Natural killer cell treated with Interleukin-12 subunit alpha and Interleukin-12 subunit beta and Interleukin-15 and Interleukin-18, amount 100 ng/mL, for 72 hours (primary cell): ENCODE results near the gene MYLK2. TPM values are rescaled to one million over a fixed set of nuclear protein-coding genes. Genes with fewer than 3 reads are reported as not detected.

Source experiments
- ATAC-seq, 2 donors: fragments of 150-1000 bp; cut with Tn5 transposase in 1 of 2; sonication (Bioruptor Pico), chemical (Tn5 transposase) in 1 of 2; 2 replicates each; pipeline ENCODE4 v1.10.0; 2021
- DNase-seq: peaks from one replicate; pipeline ENCODE4 v3.0.0; 2022; ENCODE audit warnings: low spot score
- H3K27ac Mint-ChIP-seq, 2 donors: 1 replicate in 1 of 2; 2 replicates in 1 of 2; pipeline ENCODE4 v1.8.0; 2022; ENCODE audit warnings: mixed read lengths in 2 of 2, mild to moderate bottlenecking in 1 of 2, moderate library complexity in 1 of 2
- H3K27me3 Mint-ChIP-seq, 2 donors: 1 replicate in 1 of 2; 2 replicates in 1 of 2; pipeline ENCODE4 v1.8.0; 2022; ENCODE audit warnings: mixed read lengths in 2 of 2
- H3K36me3 Mint-ChIP-seq: one replicate; pipeline ENCODE4 v1.8.0; 2022; ENCODE audit warnings: mixed read lengths
- H3K4me1 Mint-ChIP-seq, 2 donors: 1 replicate in 1 of 2; 2 replicates in 1 of 2; pipeline ENCODE4 v1.8.0; 2022; ENCODE audit warnings: low read depth in 2 of 2, mixed read lengths in 2 of 2, mild to moderate bottlenecking in 1 of 2
- H3K4me3 Mint-ChIP-seq: one replicate; pipeline ENCODE4 v1.8.0; 2022; ENCODE audit warnings: mixed read lengths
- H3K9me3 Mint-ChIP-seq: 2 replicates; pipeline ENCODE4 v1.8.0; 2022; ENCODE audit warnings: mixed read lengths
- total RNA-seq, 2 donors: library from RNA; stranded (reverse); gene quantifications; one replicate each; pipeline ENCODE4 v1.2.3, GENCODE V29; 2022

The MYLK2 gene
- total RNA-seq, 2 donors from 2014 or later = 0.98 to 1.8 TPM

GRCh38 chr20:31833931-31834521, 14.9 kb downstream of the MYLK2 start:
- no peak for ATAC-seq
- Mint-ChIP-seq H3K36me3 (no peaks in the 10 kb centered on the region), H3K27ac (no peak overlapping the region), H3K9me3 (no peaks in the 10 kb centered on the region), H3K27me3 (no peaks in the 10 kb centered on the region), H3K4me1 (peaks cover 15 to 18% of the 10 kb centered on the region in 2 donors), H3K4me3 (no peak overlapping the region)
- no peak for DNase-seq

DNA sequence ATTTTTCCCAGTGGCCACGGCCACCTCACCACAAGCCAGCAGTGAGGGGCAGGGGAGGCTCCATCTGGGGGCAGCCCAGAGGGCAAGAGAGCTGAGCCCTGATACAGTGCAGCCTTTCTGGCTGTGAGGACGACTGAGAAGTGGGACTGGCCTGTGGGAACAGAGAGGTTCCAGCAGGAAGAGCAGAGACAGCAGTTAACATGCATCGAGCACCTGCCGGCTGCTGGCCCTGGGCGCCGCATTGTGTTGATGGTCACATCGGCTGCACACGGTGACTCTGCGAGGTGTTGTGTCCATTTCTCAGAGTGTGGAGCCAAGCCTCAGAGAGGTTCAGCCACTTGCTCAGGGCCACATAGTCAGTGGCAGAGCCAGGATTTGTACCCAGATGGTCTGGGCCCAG, 16.4 kb downstream of the MYLK2 start:
- no peaks in the 10 kb centered on the region for H3K9me3 Mint-ChIP-seq
- DNase-seq (no peak), ATAC-seq (peak in 1 of 2 donors; percentile 12)
- H3K36me3 Mint-ChIP-seq = no peaks in the 10 kb centered on the region
- peaks cover 15 to 18% of the 10 kb centered on the region in 2 donors for H3K4me1 Mint-ChIP-seq
- peak overlapping the region; percentile 61 for H3K4me3 Mint-ChIP-seq
- H3K27me3 Mint-ChIP-seq = no peaks in the 10 kb centered on the region
- H3K27ac Mint-ChIP-seq = no peak overlapping the region

DNA sequence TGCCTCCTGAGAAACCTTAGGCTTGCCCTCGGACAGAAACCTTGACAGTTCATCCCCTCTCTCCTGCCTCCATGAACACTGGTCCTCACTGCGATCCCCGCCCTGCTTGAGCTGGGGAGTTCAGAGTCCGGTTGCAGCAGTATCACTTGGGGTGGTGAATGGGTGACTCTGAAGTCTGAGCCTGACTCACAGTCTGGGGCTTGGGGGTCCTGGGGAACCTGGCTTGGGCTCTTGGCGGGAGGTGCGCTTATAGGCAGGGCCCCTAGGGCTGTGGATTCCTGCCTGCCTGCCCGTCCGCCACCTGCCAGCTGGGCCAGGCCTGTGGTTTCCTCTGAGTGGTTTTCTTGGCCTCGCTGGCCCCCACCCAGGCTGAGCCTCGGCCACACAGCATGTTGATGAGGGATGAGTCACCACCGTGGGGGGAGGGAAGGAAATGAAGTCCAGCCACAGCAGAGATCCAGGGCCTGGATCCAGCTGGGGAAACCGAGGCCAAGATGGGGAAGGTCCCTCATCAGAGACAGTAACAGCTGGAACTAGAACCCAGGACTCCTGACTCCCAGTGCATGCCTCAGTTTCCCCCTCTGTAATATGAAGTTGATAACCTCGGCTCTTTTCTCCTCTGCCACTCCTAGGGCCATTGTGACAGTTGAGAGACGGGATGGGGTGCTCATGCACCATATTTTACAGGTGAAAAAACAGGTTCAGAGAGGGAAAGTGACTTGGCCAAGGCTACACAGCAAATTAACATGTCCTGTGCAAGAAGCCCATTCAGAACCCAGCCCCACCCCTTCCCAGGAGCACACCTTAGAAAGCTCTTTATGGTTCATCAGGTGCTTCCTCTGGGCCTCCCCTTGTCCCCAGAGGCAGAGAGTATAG, 17.1 kb downstream of the MYLK2 start:
- Mint-ChIP-seq H3K4me1 (peaks cover 15 to 18% of the 10 kb centered on the region in 2 donors), H3K27me3 (no peaks in the 10 kb centered on the region), H3K4me3 (peak overlapping the region; percentile 61), H3K9me3 (no peaks in the 10 kb centered on the region), H3K27ac (peak overlapping the region in 1 of 2 donors; percentile 33), H3K36me3 (no peaks in the 10 kb centered on the region)
- peak; percentile 86 for DNase-seq
- peak; percentile 91 to 92 for ATAC-seq

DNA sequence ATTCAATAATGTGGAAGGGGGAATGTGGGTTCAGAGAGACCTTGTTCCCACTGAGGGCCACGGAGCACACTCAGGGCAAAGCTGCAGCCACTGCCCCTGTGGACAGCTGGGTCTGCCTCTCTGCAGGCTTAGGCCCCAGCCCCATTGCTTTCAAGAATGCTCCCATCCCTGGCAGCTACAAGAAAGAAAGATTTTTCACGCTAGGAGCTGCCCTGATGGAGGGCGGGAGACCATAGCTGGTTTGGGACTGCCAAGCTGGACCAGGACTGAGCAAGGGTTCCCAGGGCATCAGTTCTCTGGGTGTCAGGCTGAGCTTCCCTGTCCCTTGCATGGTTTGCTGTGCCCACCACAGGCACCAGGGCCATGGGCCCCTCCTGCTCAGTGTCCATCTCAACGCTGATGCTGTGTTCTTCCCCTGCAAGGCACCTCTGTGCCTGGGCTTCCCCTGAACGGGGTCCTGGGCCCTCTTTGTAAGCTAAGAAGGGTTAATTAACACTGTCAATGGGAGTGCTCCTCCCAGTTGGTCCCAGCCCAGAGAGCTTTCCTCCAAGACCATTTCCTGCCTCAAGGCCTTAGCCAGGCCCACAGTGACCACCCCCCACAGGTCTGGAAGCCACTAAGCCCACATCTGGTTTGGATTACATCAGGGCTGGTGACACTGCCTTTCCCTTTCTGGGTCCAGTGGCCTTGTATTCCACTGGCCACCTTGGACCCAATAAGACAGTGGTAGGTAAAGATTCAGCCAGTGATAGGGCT, 17.9 kb downstream of the MYLK2 start:
- ATAC-seq = no peak

DNA sequence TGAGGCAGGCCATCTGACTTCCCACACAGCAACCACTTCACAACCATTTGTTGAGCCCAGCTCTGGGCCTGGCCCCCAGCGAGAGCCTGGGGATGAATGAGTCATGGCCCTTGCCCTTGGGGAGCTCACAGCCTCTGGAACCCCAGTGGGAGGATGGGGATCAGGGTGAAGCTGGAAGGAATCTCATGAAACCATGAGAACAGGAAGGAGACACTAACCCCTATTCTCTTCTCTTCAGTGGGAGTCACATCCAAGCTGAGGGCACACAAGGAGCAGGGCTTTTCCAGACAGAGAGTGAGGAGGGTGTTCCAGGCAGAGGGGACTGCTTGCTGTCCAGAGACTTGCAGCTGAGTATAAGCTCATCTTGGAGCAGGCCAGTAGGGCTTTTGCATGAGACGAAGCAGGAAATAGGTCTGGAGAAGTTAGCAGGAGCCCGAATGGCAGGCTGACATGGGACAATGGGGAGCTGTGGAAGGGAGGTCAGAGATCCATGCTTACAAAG, 18.8 kb downstream of the MYLK2 start:
- Mint-ChIP-seq H3K27me3 (no peaks in the 10 kb centered on the region), H3K4me1 (peaks cover 15 to 18% of the 10 kb centered on the region in 2 donors), H3K4me3 (no peak overlapping the region), H3K36me3 (no peaks in the 10 kb centered on the region), H3K9me3 (no peaks in the 10 kb centered on the region), H3K27ac (no peak overlapping the region)
- no peak for ATAC-seq
- DNase-seq = no peak

More for the DNA sequence above, 17.9 kb downstream of the MYLK2 start:
- no peaks in the 10 kb centered on the region for H3K36me3 Mint-ChIP-seq
- H3K4me1 Mint-ChIP-seq = peaks cover 15 to 18% of the 10 kb centered on the region in 2 donors
- no peaks in the 10 kb centered on the region for H3K9me3 Mint-ChIP-seq
- no peak overlapping the region for H3K27ac Mint-ChIP-seq
- no peaks in the 10 kb centered on the region for H3K27me3 Mint-ChIP-seq
- no peak for DNase-seq
- no peak overlapping the region for H3K4me3 Mint-ChIP-seq

- Mint-ChIP-seq H3K4me3 (no peak overlapping the region), H3K9me3 (no peaks in the 10 kb centered on the region), H3K27ac (no peak overlapping the region), H3K36me3 (no peaks in the 10 kb centered on the region), H3K4me1 (peaks cover 14 to 15% of the 10 kb centered on the region in 2 donors), H3K27me3 (no peaks in the 10 kb centered on the region)
- DNase-seq = no peak
- ATAC-seq = no peak
These were observed 19.6 kb downstream of the MYLK2 start for GRCh38 chr20:31838646-31839292.

DNA sequence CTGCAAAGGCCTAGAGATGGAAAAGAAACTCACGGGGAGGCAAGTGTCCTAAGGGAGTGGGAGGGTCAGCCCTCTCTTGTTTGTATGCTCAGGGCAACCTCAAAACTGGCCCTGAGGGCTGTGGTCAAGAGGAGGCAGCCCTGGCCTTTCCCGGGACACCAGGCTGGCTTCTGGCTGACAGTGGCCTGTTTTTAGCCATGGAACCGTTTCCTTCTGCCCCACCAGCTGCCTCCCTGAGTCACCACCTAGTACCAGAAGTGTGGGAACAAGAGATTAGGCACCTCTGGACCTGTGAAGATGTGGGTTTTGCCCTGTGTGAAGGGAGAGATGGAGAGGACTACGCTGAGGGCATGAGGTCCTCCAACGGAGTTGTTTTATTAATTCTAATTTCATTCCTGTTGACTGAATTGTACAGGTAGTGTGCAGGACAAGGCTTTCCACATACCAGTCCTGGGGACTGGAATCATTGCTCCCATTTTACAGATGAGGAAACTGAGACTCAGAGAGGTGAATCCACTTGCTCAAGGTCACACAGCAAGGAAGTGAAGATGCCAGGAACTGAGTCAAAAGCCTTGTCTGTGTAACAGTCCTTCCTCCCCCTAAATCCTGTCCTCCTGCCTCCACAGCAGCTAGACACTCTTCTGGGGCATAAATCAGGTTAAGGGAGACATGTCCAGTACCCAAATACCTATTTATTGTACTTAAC, 20.8 kb downstream of the MYLK2 start:
- Mint-ChIP-seq H3K4me3 (no peak overlapping the region), H3K9me3 (no peaks in the 10 kb centered on the region), H3K27me3 (no peaks in the 10 kb centered on the region), H3K36me3 (no peaks in the 10 kb centered on the region), H3K4me1 (peaks cover 10 to 12% of the 10 kb centered on the region in 2 donors), H3K27ac (no peak overlapping the region)
- DNase-seq = no peak
- no peak for ATAC-seq

DNA sequence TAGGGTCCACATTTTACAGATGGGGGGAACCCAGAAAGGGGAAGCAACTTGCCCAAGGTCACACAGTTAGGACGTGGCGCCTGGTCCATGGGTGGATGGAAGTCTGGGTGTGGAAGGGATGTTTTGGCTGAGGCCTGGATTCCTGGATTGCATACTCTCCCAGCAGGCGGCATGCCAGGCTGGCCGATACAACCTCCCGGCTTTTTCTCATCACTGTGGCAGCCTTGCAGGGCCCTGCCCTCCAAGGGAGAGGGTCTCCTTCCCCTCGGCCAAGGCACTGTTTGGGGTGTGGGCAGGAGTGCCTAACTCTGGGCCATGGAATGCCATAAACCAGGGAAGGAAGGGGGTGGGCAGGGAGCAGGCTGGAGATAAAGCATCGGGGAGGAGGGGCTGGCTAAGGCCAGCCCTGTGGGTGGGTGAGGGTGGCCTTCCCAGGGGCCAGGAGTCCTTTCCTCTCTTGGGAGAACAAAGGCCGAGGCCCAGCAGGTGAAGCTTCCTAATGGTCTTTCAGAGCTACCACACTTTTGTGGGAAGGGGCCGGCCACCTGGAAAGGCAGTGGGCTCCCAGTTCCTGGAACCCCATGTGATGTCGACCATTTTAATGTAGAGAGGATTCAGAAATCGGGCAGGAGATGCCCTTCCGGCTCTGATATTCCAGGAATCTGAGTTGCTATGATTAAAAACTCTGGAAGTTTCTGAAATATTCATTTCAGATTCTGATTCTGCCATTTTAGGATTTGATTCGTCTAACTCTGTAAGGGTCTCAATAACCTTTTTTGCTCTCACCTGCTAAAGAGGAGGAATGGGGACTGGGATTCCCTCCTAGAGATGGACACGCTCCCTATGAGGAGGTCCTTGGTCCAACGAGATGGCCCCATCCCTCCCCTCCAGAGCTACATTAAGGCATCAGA, 22.0 kb downstream of the MYLK2 start:
- ATAC-seq = no peak
- Mint-ChIP-seq H3K36me3 (no peaks in the 10 kb centered on the region), H3K9me3 (no peaks in the 10 kb centered on the region), H3K27me3 (no peaks in the 10 kb centered on the region), H3K4me3 (no peak overlapping the region), H3K27ac (no peak overlapping the region), H3K4me1 (peaks cover 3% of the 10 kb centered on the region in 2 donors)
- no peak for DNase-seq

- H3K27ac Mint-ChIP-seq = no peak overlapping the region
- no peaks in the 10 kb centered on the region for H3K36me3 Mint-ChIP-seq
- H3K9me3 Mint-ChIP-seq = no peaks in the 10 kb centered on the region
- no peak overlapping the region for H3K4me3 Mint-ChIP-seq
- H3K27me3 Mint-ChIP-seq = no peaks in the 10 kb centered on the region
- DNase-seq (no peak), ATAC-seq (no peak)
- no peaks in the 10 kb centered on the region for H3K4me1 Mint-ChIP-seq
These were observed 22.8 kb downstream of the MYLK2 start for GRCh38 chr20:31841928-31842327.

GRCh38 chr20:31842471-31843157, 23.5 kb downstream of the MYLK2 start:
- no peaks in the 10 kb centered on the region for H3K36me3 Mint-ChIP-seq
- DNase-seq (no peak), ATAC-seq (peak in 1 of 2 donors; percentile 8)
- no peaks in the 10 kb centered on the region for H3K9me3 Mint-ChIP-seq
- H3K4me1 Mint-ChIP-seq = no peaks in the 10 kb centered on the region
- H3K4me3 Mint-ChIP-seq = no peak overlapping the region
- no peak overlapping the region for H3K27ac Mint-ChIP-seq
- no peaks in the 10 kb centered on the region for H3K27me3 Mint-ChIP-seq

- Mint-ChIP-seq H3K36me3 (no peaks in the 10 kb centered on the region), H3K27ac (no peak overlapping the region), H3K27me3 (no peaks in the 10 kb centered on the region), H3K4me1 (no peaks in the 10 kb centered on the region), H3K4me3 (no peak overlapping the region), H3K9me3 (no peaks in the 10 kb centered on the region)
- DNase-seq = no peak
- ATAC-seq = no peak
These were observed 24.1 kb downstream of the MYLK2 start for GRCh38 chr20:31843288-31843687.

GRCh38 chr20:31843881-31844280, 24.7 kb downstream of the MYLK2 start:
- H3K27me3 Mint-ChIP-seq = peaks cover 1 to 3% of the 10 kb centered on the region in 2 donors

More at GRCh38 chr20:31843881-31844280, 24.7 kb downstream of the MYLK2 start:
- Mint-ChIP-seq H3K9me3 (no peaks in the 10 kb centered on the region), H3K4me3 (no peak overlapping the region), H3K27ac (no peak overlapping the region), H3K36me3 (no peaks in the 10 kb centered on the region), H3K4me1 (no peaks in the 10 kb centered on the region)
- ATAC-seq (no peak), DNase-seq (no peak)
